H1 (cell line): Measurements from ENCODE around the gene TXLNA. TPM values are rescaled to one million over a fixed set of nuclear protein-coding genes. Genes with fewer than 3 reads are reported as not detected.
A peak's percentile ranks its signal among the peaks of the same experiment; 100 is the strongest.

ENCODE experiments used
- CTCF ChIA-PET: fragments of 300-600 bp; sonication (Branson Sonifier 250); formaldehyde crosslinking; loops from one replicate; lab custom pipeline; 2021; ENCODE audit not compliant: partially characterized antibody; lab: Charles Lee
- POLR2A ChIA-PET: fragments of 300-600 bp; sonication (Branson Sonifier 250); formaldehyde crosslinking; loops from one replicate; lab custom pipeline; 2021; ENCODE audit warnings: inconsistent platforms; ENCODE audit not compliant: partially characterized antibody; lab: Charles Lee
- DNase-seq, 2 experiments: peaks; one replicate each; pipeline versions ENCODE4 v3.0.0 to v3.0.0-alpha.2; 2010 to 2022; ENCODE audit warnings: low spot score in 2 of 2, low read depth in 1 of 2, mixed read lengths in 1 of 2
- FAIRE-seq: peaks from 2 replicates; lab custom pipeline; 2011; peaks lifted over from hg19 to GRCh38; lab: Jason Lieb, UNC
- H2AFZ ChIP-seq: 2 replicates; pipeline ENCODE4 v1.8.1; 2012; ENCODE audit warnings: low read length, inconsistent platforms
- H2AK5ac ChIP-seq: 2 replicates; pipeline ENCODE4 v1.6.1; 2013; ENCODE audit warnings: low read depth, low read length
- H2BK120ac ChIP-seq: replicated peaks from 2 replicates; pipeline ENCODE3; 2013; ENCODE audit warnings: low read depth, low read length, inconsistent platforms
- H2BK12ac ChIP-seq: 2 replicates; pipeline ENCODE4 v1.6.1; 2013; ENCODE audit warnings: low read depth, low read length
- H2BK15ac ChIP-seq: 2 replicates; pipeline ENCODE4 v1.6.1; 2013; ENCODE audit warnings: low read length
- H2BK20ac ChIP-seq: 2 replicates; pipeline ENCODE4 v1.6.1; 2013; ENCODE audit warnings: low read length
- H2BK5ac ChIP-seq: 2 replicates; pipeline ENCODE4 v1.6.1; 2013; ENCODE audit warnings: low read depth, low read length
- H3K14ac ChIP-seq: 2 replicates; pipeline ENCODE4 v1.6.1; 2013; ENCODE audit warnings: inconsistent platforms; ENCODE audit not compliant: insufficient read length
- H3K18ac ChIP-seq: 2 replicates; pipeline ENCODE4 v1.6.1; 2013; ENCODE audit warnings: low read length; ENCODE audit errors: extremely low read depth
- H3K23ac ChIP-seq: 2 replicates; pipeline ENCODE4 v1.6.1; 2013; ENCODE audit warnings: inconsistent platforms; ENCODE audit not compliant: insufficient read length
- H3K23me2 ChIP-seq: 2 replicates; pipeline ENCODE4 v1.6.1; 2013; ENCODE audit warnings: low read depth, low read length
- H3K27ac ChIP-seq: 2 replicates; pipeline ENCODE4 v1.6.1; 2011; ENCODE audit warnings: low read depth, low read length, inconsistent platforms
- H3K27me3 ChIP-seq, 4 experiments: replicated peaks in 1 of 4; 1 replicate in 1 of 4; 2 replicates in 3 of 4; pipeline versions ENCODE4 v1.6.1 to v1.8.1; 2011 to 2013; ENCODE audit warnings: low read length in 3 of 4, mild to moderate bottlenecking in 3 of 4, inconsistent platforms in 2 of 4, mixed read lengths in 2 of 4, moderate library complexity in 1 of 4; ENCODE audit not compliant: control insufficient read depth in 3 of 4, insufficient read depth in 3 of 4; ENCODE audit errors: extremely low read depth in 1 of 4
- H3K36me3 ChIP-seq, 4 experiments: 2 replicates each; pipeline versions ENCODE4 v1.6.1 to v1.8.1; 2011 to 2013; ENCODE audit warnings: mild to moderate bottlenecking in 4 of 4, low read length in 3 of 4, moderate library complexity in 2 of 4, control low read depth in 1 of 4, inconsistent platforms in 1 of 4; ENCODE audit not compliant: insufficient read depth in 4 of 4, control insufficient read depth in 2 of 4
- H3K4ac ChIP-seq: replicated peaks from 2 replicates; pipeline ENCODE3; 2013; ENCODE audit warnings: low read length, low read depth, mixed read lengths, inconsistent platforms; ENCODE audit not compliant: insufficient read length
- H3K4me1 ChIP-seq, 4 experiments: replicated peaks in 1 of 4; 1 replicate in 1 of 4; 2 replicates in 3 of 4; pipeline versions ENCODE4 v1.6.1 to v1.8.1; 2011 to 2013; ENCODE audit warnings: low read length in 3 of 4, inconsistent platforms in 2 of 4, mixed read lengths in 1 of 4; ENCODE audit not compliant: insufficient read depth in 4 of 4, control insufficient read depth in 3 of 4
- H3K4me2 ChIP-seq, 2 experiments: 2 replicates each; pipeline versions ENCODE4 v1.6.1 to v1.8.1; 2011 to 2013; ENCODE audit warnings: low read depth in 2 of 2, low read length in 2 of 2, control low read depth in 1 of 2, inconsistent platforms in 1 of 2, mild to moderate bottlenecking in 1 of 2; ENCODE audit not compliant: insufficient read depth in 1 of 2
- H3K4me3 ChIP-seq, 4 experiments: fragments of 200-600, 300-600 bp in 1 of 4; sonication (generic), shearing (Covaris generic), sonication (Bioruptor Twin) in 1 of 4; 2 replicates each; pipeline versions ENCODE4 v1.5.1 to v1.8.1; 2011 to 2016; ENCODE audit warnings: low read length in 4 of 4, low read depth in 3 of 4, control low read depth in 2 of 4, inconsistent platforms in 2 of 4, mild to moderate bottlenecking in 2 of 4, mixed read lengths in 1 of 4, moderate library complexity in 1 of 4; ENCODE audit not compliant: insufficient read depth in 2 of 4; ENCODE audit errors: extremely low read depth in 1 of 4
- H3K56ac ChIP-seq: replicated peaks from 2 replicates; pipeline ENCODE3; 2013; ENCODE audit warnings: low read depth, mild to moderate bottlenecking, mixed read lengths, low read length, inconsistent platforms; ENCODE audit not compliant: insufficient read length
- H3K79me1 ChIP-seq: 2 replicates; pipeline ENCODE4 v1.6.1; 2013; ENCODE audit warnings: low read depth, low read length, control low read depth
- H3K79me2 ChIP-seq, 2 experiments: 2 replicates each; pipeline versions ENCODE4 v1.6.1 to v1.8.1; 2012 to 2013; ENCODE audit warnings: low read length in 2 of 2, mild to moderate bottlenecking in 2 of 2, inconsistent platforms in 1 of 2; ENCODE audit not compliant: insufficient read depth in 2 of 2, control insufficient read depth in 1 of 2
- H3K9ac ChIP-seq, 4 experiments: replicated peaks in 1 of 4; 1 replicate in 1 of 4; 2 replicates in 3 of 4; pipeline versions ENCODE4 v1.6.1 to v1.8.1; 2011 to 2013; ENCODE audit warnings: low read depth in 3 of 4, low read length in 3 of 4, control low read depth in 2 of 4, mild to moderate bottlenecking in 2 of 4, moderate library complexity in 2 of 4, inconsistent platforms in 1 of 4; ENCODE audit errors: extremely low read depth in 1 of 4
- H3K9me3 ChIP-seq, 2 experiments: 2 replicates each; pipeline versions ENCODE4 v1.6.1 to v1.8.1; 2012 to 2013; ENCODE audit warnings: mild to moderate bottlenecking in 2 of 2, moderate library complexity in 2 of 2, control low read depth in 1 of 2, inconsistent platforms in 1 of 2, low read depth in 1 of 2, low read length in 1 of 2, mixed read lengths in 1 of 2; ENCODE audit not compliant: insufficient read depth in 2 of 2
- H4K20me1 ChIP-seq, 2 experiments: replicated peaks in 1 of 2; 2 replicates each; pipeline versions ENCODE3 to v1.8.1; 2011 to 2013; ENCODE audit warnings: inconsistent platforms in 2 of 2, low read length in 2 of 2, mild to moderate bottlenecking in 1 of 2; ENCODE audit not compliant: insufficient read depth in 2 of 2, control insufficient read depth in 1 of 2
- H4K5ac ChIP-seq: 2 replicates; pipeline ENCODE4 v1.6.1; 2013; ENCODE audit warnings: low read length, low read depth, mixed read lengths, inconsistent platforms; ENCODE audit not compliant: insufficient read length
- H4K8ac ChIP-seq: 2 replicates; pipeline ENCODE4 v1.8.0; 2013; ENCODE audit warnings: mild to moderate bottlenecking, moderate library complexity, low read length, inconsistent platforms; ENCODE audit not compliant: insufficient read depth; ENCODE audit errors: extremely low read depth
- H4K91ac ChIP-seq: replicated peaks from 2 replicates; pipeline ENCODE3; 2013; ENCODE audit warnings: low read length, mixed read lengths, inconsistent platforms; ENCODE audit not compliant: insufficient read length
- EZH2 ChIP-seq: fragments of 200-600 bp; sonication (generic); IDR thresholded peaks from 2 replicates; pipeline ENCODE4 v1.7.1; 2012; ENCODE audit warnings: low read depth, mild to moderate bottlenecking, moderate library complexity, low read length, inconsistent platforms; ENCODE audit not compliant: severe bottlenecking
- POU5F1 ChIP-seq: IDR thresholded peaks from 2 replicates; pipeline ENCODE4 v1.6.1; 2011; ENCODE audit warnings: low read depth, mild to moderate bottlenecking, low read length, moderate library complexity
- RBBP5 ChIP-seq: IDR thresholded peaks from 2 replicates; pipeline ENCODE4 v1.7.1; 2012; ENCODE audit warnings: low read depth, mild to moderate bottlenecking, inconsistent platforms, low read length, moderate library complexity, borderline replicate concordance
- SRF ChIP-seq: IDR thresholded peaks from 2 replicates; pipeline ENCODE4 v1.6.1; 2011; ENCODE audit warnings: mild to moderate bottlenecking, low read depth, low read length, moderate library complexity
- WGBS, 2 experiments: shearing (Covaris generic) in 1 of 2; methylation state at CpG; one replicate each; pipeline versions ENCODE4 v1.1.6 to v1.1.7; 2013 to 2015; ENCODE audit warnings: low lambda C conversion rate in 2 of 2, mixed read lengths in 2 of 2, inconsistent platforms in 1 of 2, low coverage in 1 of 2, missing lambda C conversion rate in 1 of 2; ENCODE audit not compliant: insufficient replicate concordance in 2 of 2, insufficient coverage in 1 of 2, insufficient read length in 1 of 2; ENCODE audit errors: extremely low coverage in 1 of 2, missing lambda C conversion rate in 1 of 2; 5-methylcytosine and 5-hydroxymethylcytosine counted together
- polyA plus RNA-seq, 7 experiments: library from polyadenylated mRNA; depleted of rRNA in 3 of 7; stranded (reverse) in 5 of 7; unstranded in 2 of 7; fragments of >200 nt in 5 of 7; fragments of 200-250 nt in 2 of 7; gene quantifications; 1 replicate in 5 of 7; 2 replicates in 1 of 7; 4 replicates in 1 of 7; pipeline versions ENCODE4 v1.2.1 to v1.2.3, GENCODE V29; 2011 to 2013; ENCODE audit warnings: missing spikeins in 2 of 7, mixed read lengths in 2 of 7
- total RNA-seq: library from RNA; stranded (reverse); fragmentation: NEBNext Ultra II Directional; extraction: Animal tissue kit (Norgen Biotek cat#: 25700); gene quantifications from 2 replicates; pipeline ENCODE4 v1.2.1, GENCODE V29; 2021

TXLNA gene
- total and polyA plus RNA-seq, 2 of the 8 experiments (the other 6 are each of a cell fraction or from before 2014, with no cell fraction given), result 31.3 to 46.9 TPM

- no peak overlapping the region for H3K56ac ChIP-seq
- WGBS, 2 experiments, result 93% methylated on average over 2 of the region's 2 CpGs; no CpG with 5 or more reads in 1 of the 2 experiments
- no peaks in the 10 kb centered on the region for H3K9me3 ChIP-seq
- no peak for TF ChIP-seq RBBP5
- TF ChIP-seq SRF, result no peak
- no peak for TF ChIP-seq EZH2
- TF ChIP-seq POU5F1, result no peak
- H4K91ac ChIP-seq, result no peak overlapping the region
- no peak overlapping the region for H2BK120ac ChIP-seq
- H2AFZ ChIP-seq, result no peak overlapping the region
- peaks cover 7 to 34% of the 10 kb centered on the region in 2 experiments for H3K79me2 ChIP-seq
- no peak overlapping the region; the same call in 1 of the 2 replicates for H2BK15ac ChIP-seq
- no peaks in the 10 kb centered on the region for H3K27me3 ChIP-seq
- H2AK5ac ChIP-seq, result no peak overlapping the region
- no peak overlapping the region for H3K4me2 ChIP-seq
- H3K4me1 ChIP-seq, result no peaks in the 10 kb centered on the region; a peak in 2 of 7 replicates
- H3K18ac ChIP-seq, result no peak overlapping the region
- H4K20me1 ChIP-seq, result peaks cover 4 to 11% of the 10 kb centered on the region in 2 experiments
- H3K4me3 ChIP-seq, result no peak overlapping the region
- no peak overlapping the region for H3K9ac ChIP-seq
- ChIA-PET POLR2A (interaction anchor here (0.6 to 21.3 kb wide), 9 partner anchors 2 to 150 kb away, joined by 3 to 332 read pairs (median 3); partner anchors contain the start of genes CCDC28B, IQCC, MARCKSL1 and TXLNA), CTCF (no interaction called here)
- no peak overlapping the region for H4K5ac ChIP-seq
- DNase-seq (no peak), FAIRE-seq (no peak)
- H3K4ac ChIP-seq, result no peak overlapping the region
- no peak overlapping the region for H3K27ac ChIP-seq
- H3K79me1 ChIP-seq, result peaks cover 3% of the 10 kb centered on the region; the same call in 1 of the 2 replicates
- H3K36me3 ChIP-seq, result peaks cover 36 to 77% (median 68%) of the 10 kb centered on the region in 4 experiments
- H3K23ac ChIP-seq, result no peak overlapping the region
- H3K14ac ChIP-seq, result no peak overlapping the region
- H2BK12ac ChIP-seq, result no peak overlapping the region
- no peaks in the 10 kb centered on the region for H3K23me2 ChIP-seq
- H2BK5ac ChIP-seq, result 0 out of 2 replicates have a peak overlapping the region, but pooled peaks have one; percentile 68
- no peak overlapping the region for H2BK20ac ChIP-seq
- H4K8ac ChIP-seq, result no peak overlapping the region
Observed at GRCh38 chr1:32186077-32186476, 6.6 kb downstream of the TXLNA start.
